Esophagus muscularis mucosa (tissue), 4 donors: ENCODE measurements around the gene DNAJC1.

Experiments
- CTCF ChIP-seq, 3 experiments: fragments of 200-600 bp in 2 of 3; fragments of 450-650 bp in 1 of 3; sonication (generic) in 2 of 3; IDR thresholded peaks; one replicate each; pipeline ENCODE4 v1.5.1; 2017 to 2019; ENCODE audit warnings: antibody characterized with exemption in 3 of 3, mild to moderate bottlenecking in 2 of 3, moderate library complexity in 1 of 3
- EP300 ChIP-seq: sonication (generic); formaldehyde crosslinking; IDR thresholded peaks from one replicate; pipeline ENCODE4 v1.6.1; 2017; ENCODE audit warnings: antibody characterized with exemption
- POLR2A ChIP-seq: fragments of 450-650 bp; IDR thresholded peaks from one replicate; pipeline ENCODE4 v1.6.1; 2017; ENCODE audit warnings: antibody characterized with exemption, moderate library complexity, mild to moderate bottlenecking, low read depth
- POLR2AphosphoS5 ChIP-seq, 2 donors: sonication (generic); formaldehyde crosslinking; IDR thresholded peaks; one replicate each; pipeline ENCODE4 v1.6.1; 2017; ENCODE audit warnings: antibody characterized with exemption in 2 of 2

GRCh38 chr10:21891439-21891838, 112.1 kb downstream of the DNAJC1 start:
- TF ChIP-seq CTCF (IDR thresholded peaks at IDR 0.05) (no peak), POLR2A (no peak), POLR2AphosphoS5 (IDR thresholded peaks at IDR 0.05) (no peak), EP300 (no peak)
